HCT116 (cell line): ENCODE results near the gene MYBPH. TPM values are rescaled to one million over a fixed set of nuclear protein-coding genes. Genes with fewer than 3 reads are reported as not detected.

Experiments used
- ATAC-seq: fragments of 200-7000 bp; cut with Tn5 transposase; 2 replicates; pipeline ENCODE4 v1.9.1; 2020; ENCODE audit warnings: mild to moderate bottlenecking, moderate library complexity
- BruUV-seq: library from RNA; stranded (reverse); fragments of 400-500 nt; replicated peaks from 2 replicates; lab custom pipeline; 2021; lab: Mats Ljungman, UMichigan
- CTCF ChIA-PET: fragments of 300-600 bp; sonication (Branson Sonifier 250); formaldehyde crosslinking; loops from one replicate; lab custom pipeline; 2021; ENCODE audit warnings: antibody characterized with exemption; lab: Charles Lee
- POLR2A ChIA-PET: fragments of 300-600, 350-600 bp; sonication (Branson Sonifier 250); formaldehyde crosslinking; loops from one replicate; lab custom pipeline; 2021; ENCODE audit warnings: antibody characterized with exemption; lab: Charles Lee
- RAD21 ChIA-PET, 2 experiments: fragments of 300-600 bp; sonication (Branson Sonifier 250); formaldehyde crosslinking; loops; one replicate each; lab custom pipeline; 2023; ENCODE audit warnings: low total read pairs in 2 of 2; ENCODE audit not compliant: uncharacterized antibody in 2 of 2, unreplicated experiment in 2 of 2, low non-redundant PET in 1 of 2; lab: Charles Lee
- DNase-seq: peaks from one replicate; pipeline ENCODE4 v3.0.0-alpha.2; 2010; ENCODE audit warnings: low read depth, low spot score
- H2AFZ ChIP-seq: fragments of 200-600 bp; shearing (Covaris generic), sonication (generic); 2 replicates; pipeline ENCODE4 v1.6.1; 2017; ENCODE audit warnings: low read depth, mixed run types, mixed read lengths, antibody characterized with exemption, low read length; ENCODE audit not compliant: poor library complexity, severe bottlenecking
- H3K27ac ChIP-seq: 2 replicates; pipeline ENCODE4 v1.5.1; 2012; ENCODE audit warnings: low read depth, low read length
- H3K27me3 ChIP-seq: fragments of 200-600 bp; sonication (generic); 2 replicates; pipeline ENCODE4 v1.6.1; 2016; ENCODE audit warnings: mixed run types, low read length, mixed read lengths; ENCODE audit not compliant: insufficient read depth
- H3K36me3 ChIP-seq, 2 experiments: fragments of 200-500 bp in 1 of 2; fragments of 200-600 bp in 1 of 2; sonication (Bioruptor generic) in 1 of 2; sonication (generic) in 1 of 2; 2 replicates each; pipeline versions ENCODE4 v1.5.1 to v1.6.1; 2014 to 2016; ENCODE audit warnings: low read length in 2 of 2, inconsistent platforms in 1 of 2, mixed read lengths in 1 of 2, mixed run types in 1 of 2; ENCODE audit not compliant: insufficient read depth in 2 of 2, control insufficient read depth in 1 of 2
- H3K4me1 ChIP-seq, 2 experiments: fragments of 200-600 bp in 1 of 2; sonication (generic) in 1 of 2; 2 replicates each; pipeline versions ENCODE4 v1.5.1 to v1.6.1; 2012 to 2017; ENCODE audit warnings: low read length in 2 of 2, inconsistent platforms in 1 of 2, mild to moderate bottlenecking in 1 of 2, mixed read lengths in 1 of 2, mixed run types in 1 of 2, moderate library complexity in 1 of 2; ENCODE audit not compliant: insufficient read depth in 2 of 2, control insufficient read depth in 1 of 2
- H3K4me2 ChIP-seq: fragments of 200-600 bp; sonication (generic); 2 replicates; pipeline ENCODE4 v1.6.1; 2017; ENCODE audit warnings: mixed run types, low read length, mixed read lengths
- H3K4me3 ChIP-seq, 2 experiments: fragments of 200-600 bp in 1 of 2; sonication (generic) in 1 of 2; replicated peaks in 1 of 2; 2 replicates each; pipeline ENCODE4 v1.5.1; 2011 to 2016; ENCODE audit warnings: low read length in 2 of 2, control low read depth in 1 of 2, low read depth in 1 of 2, mild to moderate bottlenecking in 1 of 2, mixed read lengths in 1 of 2, mixed run types in 1 of 2
- H3K79me2 ChIP-seq: fragments of 200-600 bp; sonication (generic); 2 replicates; pipeline ENCODE4 v1.6.1; 2017; ENCODE audit warnings: mild to moderate bottlenecking, mixed run types, low read length, moderate library complexity, mixed read lengths; ENCODE audit not compliant: insufficient read depth
- H3K9ac ChIP-seq: fragments of 200-600 bp; sonication (generic); 2 replicates; pipeline ENCODE4 v1.6.1; 2016; ENCODE audit warnings: low read length, mixed read lengths
- H3K9me2 ChIP-seq: fragments of 200-600 bp; sonication (generic), shearing (Covaris generic); 2 replicates; pipeline ENCODE4 v1.6.1; 2017; ENCODE audit warnings: mixed run types, mild to moderate bottlenecking, moderate library complexity; ENCODE audit not compliant: insufficient read depth
- H3K9me3 ChIP-seq, 2 experiments: fragments of 200-500 bp in 1 of 2; fragments of 200-600 bp in 1 of 2; sonication (Bioruptor generic) in 1 of 2; sonication (generic) in 1 of 2; 2 replicates each; pipeline ENCODE4 v1.6.1; 2014 to 2017; ENCODE audit warnings: low read length in 2 of 2, mixed read lengths in 2 of 2, inconsistent platforms in 1 of 2, low read depth in 1 of 2, mild to moderate bottlenecking in 1 of 2, mixed run types in 1 of 2, moderate library complexity in 1 of 2; ENCODE audit not compliant: control insufficient read depth in 1 of 2, insufficient read depth in 1 of 2
- H4K20me1 ChIP-seq: fragments of 200-600 bp; sonication (generic), shearing (Covaris generic); 2 replicates; pipeline ENCODE4 v1.6.1; 2017; ENCODE audit warnings: mixed run types, mild to moderate bottlenecking, moderate library complexity; ENCODE audit not compliant: insufficient read depth
- CEBPB ChIP-seq: IDR thresholded peaks from 2 replicates; pipeline ENCODE4 v1.6.1; 2012; ENCODE audit warnings: low read depth
- EGR1 ChIP-seq: IDR thresholded peaks from 2 replicates; pipeline ENCODE4 v1.6.1; 2012; ENCODE audit warnings: low read depth
- FOSL1 ChIP-seq: IDR thresholded peaks from 2 replicates; pipeline ENCODE4 v1.6.1; 2012; ENCODE audit warnings: low read depth
- JUND ChIP-seq: IDR thresholded peaks from 2 replicates; pipeline ENCODE4 v1.6.1; 2012
- POLR2A ChIP-seq: IDR thresholded peaks from 2 replicates; pipeline ENCODE4 v1.7.0; 2011; ENCODE audit warnings: borderline replicate concordance; ENCODE audit not compliant: insufficient read depth, insufficient read length; ENCODE audit errors: extremely low read depth
- POLR2AphosphoS5 ChIP-seq: IDR thresholded peaks from 2 replicates; pipeline ENCODE4 v1.6.1; 2011; ENCODE audit warnings: mild to moderate bottlenecking, low read depth, low read length, moderate library complexity
- SP1 ChIP-seq: IDR thresholded peaks from 2 replicates; pipeline ENCODE4 v1.6.1; 2012; ENCODE audit warnings: low read depth
- SRF ChIP-seq: IDR thresholded peaks from 2 replicates; pipeline ENCODE4 v1.6.1; 2012; ENCODE audit warnings: low read depth
- TCF7L2 ChIP-seq: IDR thresholded peaks from 2 replicates; pipeline ENCODE4 v1.7.0; 2011; ENCODE audit warnings: borderline replicate concordance, inconsistent platforms; ENCODE audit not compliant: insufficient read depth, insufficient read length; ENCODE audit errors: extremely low read depth
- intact Hi-C: fragments of 100-400 bp; cut with micrococcal nuclease; formaldehyde crosslinking; loops from 2 replicates; pipeline ENCODE4 v1.10.0; 2022
- total RNA-seq: library from RNA; stranded (reverse); gene quantifications from one replicate; pipeline ENCODE4 v1.2.1, GENCODE V29; 2021; ENCODE audit not compliant: unreplicated experiment
- TF ChIP-seq, protein P1 (sequence below): IDR thresholded peaks from 2 replicates; pipeline ENCODE4 v1.6.1; 2011; ENCODE audit warnings: mild to moderate bottlenecking, low read length, moderate library complexity; ENCODE audit not compliant: insufficient replicate concordance; ENCODE audit errors: extremely low read depth
- TF ChIP-seq, protein P2 (sequence below): IDR thresholded peaks from 2 replicates; pipeline ENCODE4 v1.6.1; 2012
- TF ChIP-seq, protein P3 (sequence below): IDR thresholded peaks from 2 replicates; pipeline ENCODE4 v1.6.1; 2012; ENCODE audit warnings: low read depth

The MYBPH gene
- total RNA-seq, 1 experiment from 2014 or later, result 0.22 TPM

DNA sequence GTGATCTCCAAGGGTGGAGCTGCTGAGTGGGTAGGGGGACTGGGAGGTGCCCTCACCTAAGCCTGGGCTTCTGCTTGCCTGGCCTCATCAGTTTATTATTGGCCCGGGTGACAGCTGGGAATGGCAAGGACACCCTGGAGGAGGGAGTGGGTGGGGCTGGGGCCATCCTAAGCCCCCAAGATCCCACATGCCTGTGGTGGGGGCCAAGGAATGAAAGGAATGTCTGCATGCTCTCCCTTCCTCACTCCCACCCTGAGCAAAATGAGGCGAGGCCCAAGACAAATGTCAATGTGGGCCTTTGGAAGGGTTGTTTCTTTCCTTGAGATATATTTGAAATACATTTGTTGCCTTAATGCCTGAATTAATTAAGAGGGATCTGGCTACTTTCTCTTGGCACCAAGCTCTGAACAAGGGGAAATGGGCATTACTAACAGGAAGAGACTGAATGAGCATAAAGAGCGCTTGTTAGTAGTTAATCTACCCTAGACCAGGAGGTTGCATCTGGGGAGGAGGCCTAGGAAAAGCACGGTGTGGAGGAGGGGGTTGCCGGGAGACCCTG is 30.6 kb upstream of the MYBPH start:
- BruUV-seq, result no TSS peak
- no peaks in the 10 kb centered on the region for H3K4me1 ChIP-seq
- CTCF ChIA-PET, result interaction anchor here (0.5 kb wide), 1 partner anchor 74 kb away, joined by 3 read pairs; no protein-coding TSS in a partner anchor
- H3K9me3 ChIP-seq, result no peaks in the 10 kb centered on the region
- H3K36me3 ChIP-seq, result no peaks in the 10 kb centered on the region
- no peaks in the 10 kb centered on the region for H4K20me1 ChIP-seq
- no peak for TF ChIP-seq TCF7L2
- TF ChIP-seq SRF, result no peak
- TF ChIP-seq, protein P1, sequence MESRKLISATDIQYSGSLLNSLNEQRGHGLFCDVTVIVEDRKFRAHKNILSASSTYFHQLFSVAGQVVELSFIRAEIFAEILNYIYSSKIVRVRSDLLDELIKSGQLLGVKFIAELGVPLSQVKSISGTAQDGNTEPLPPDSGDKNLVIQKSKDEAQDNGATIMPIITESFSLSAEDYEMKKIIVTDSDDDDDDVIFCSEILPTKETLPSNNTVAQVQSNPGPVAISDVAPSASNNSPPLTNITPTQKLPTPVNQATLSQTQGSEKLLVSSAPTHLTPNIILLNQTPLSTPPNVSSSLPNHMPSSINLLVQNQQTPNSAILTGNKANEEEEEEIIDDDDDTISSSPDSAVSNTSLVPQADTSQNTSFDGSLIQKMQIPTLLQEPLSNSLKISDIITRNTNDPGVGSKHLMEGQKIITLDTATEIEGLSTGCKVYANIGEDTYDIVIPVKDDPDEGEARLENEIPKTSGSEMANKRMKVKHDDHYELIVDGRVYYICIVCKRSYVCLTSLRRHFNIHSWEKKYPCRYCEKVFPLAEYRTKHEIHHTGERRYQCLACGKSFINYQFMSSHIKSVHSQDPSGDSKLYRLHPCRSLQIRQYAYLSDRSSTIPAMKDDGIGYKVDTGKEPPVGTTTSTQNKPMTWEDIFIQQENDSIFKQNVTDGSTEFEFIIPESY, result no peak
- no peak for TF ChIP-seq POLR2AphosphoS5
- TF ChIP-seq SP1, result no peak
- TF ChIP-seq, protein P2, sequence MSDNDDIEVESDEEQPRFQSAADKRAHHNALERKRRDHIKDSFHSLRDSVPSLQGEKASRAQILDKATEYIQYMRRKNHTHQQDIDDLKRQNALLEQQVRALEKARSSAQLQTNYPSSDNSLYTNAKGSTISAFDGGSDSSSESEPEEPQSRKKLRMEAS, result no peak
- H3K79me2 ChIP-seq, result no peaks in the 10 kb centered on the region
- POLR2A ChIA-PET, result no interaction called here
- intact Hi-C loops, result no loop called here
- no peaks in the 10 kb centered on the region for H3K9me2 ChIP-seq
- no peak overlapping the region for H2AFZ ChIP-seq
- RAD21 ChIA-PET, result no interaction called here
- no peaks in the 10 kb centered on the region for H3K27me3 ChIP-seq
- H3K27ac ChIP-seq, result no peak overlapping the region
- H3K4me3 ChIP-seq, result no peak overlapping the region
- no peak for DNase-seq
- no peak for ATAC-seq
- H3K9ac ChIP-seq, result no peak overlapping the region
- no peak overlapping the region for H3K4me2 ChIP-seq

DNA sequence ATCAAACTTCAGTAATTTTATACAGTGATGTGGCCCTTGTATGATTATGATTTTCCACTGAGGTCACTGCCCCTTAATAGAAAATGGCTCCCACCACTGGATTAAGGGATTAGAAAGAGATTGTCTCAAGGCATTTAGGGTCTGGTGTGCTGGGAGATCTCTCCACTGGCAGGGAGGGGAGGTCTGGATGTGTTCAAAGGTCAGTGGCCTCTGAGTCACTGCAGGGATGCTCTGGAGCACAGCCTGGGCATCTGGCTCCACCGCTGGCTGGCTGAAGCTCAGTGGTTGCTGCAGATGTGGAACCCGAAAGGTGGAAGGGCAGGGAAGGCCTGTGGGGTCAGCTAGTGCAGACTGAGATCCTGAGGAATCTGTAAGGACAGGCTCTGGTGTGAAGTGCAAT is 29.1 kb upstream of the MYBPH start:
- CTCF ChIA-PET, result no interaction called here
- ATAC-seq, result no peak
- Histone ChIP-seq H3K4me1 (no peaks in the 10 kb centered on the region), H3K4me2 (no peak overlapping the region), H3K4me3 (no peak overlapping the region), H3K9me2 (no peaks in the 10 kb centered on the region), H3K36me3 (no peaks in the 10 kb centered on the region), H4K20me1 (no peaks in the 10 kb centered on the region), H2AFZ (no peak overlapping the region), H3K9ac (no peak overlapping the region), H3K9me3 (no peaks in the 10 kb centered on the region), H3K79me2 (no peaks in the 10 kb centered on the region), H3K27me3 (no peaks in the 10 kb centered on the region), H3K27ac (no peak overlapping the region)
- no peak for DNase-seq
- BruUV-seq, result no TSS peak
- intact Hi-C loops, result no loop called here
- POLR2A ChIA-PET, result no interaction called here
- RAD21 ChIA-PET, result no interaction called here
- TF ChIP-seq CEBPB, result no peak
- TF ChIP-seq POLR2A, result no peak
- TF ChIP-seq JUND, result no peak
- no peak for TF ChIP-seq FOSL1
- TF ChIP-seq, protein P3, sequence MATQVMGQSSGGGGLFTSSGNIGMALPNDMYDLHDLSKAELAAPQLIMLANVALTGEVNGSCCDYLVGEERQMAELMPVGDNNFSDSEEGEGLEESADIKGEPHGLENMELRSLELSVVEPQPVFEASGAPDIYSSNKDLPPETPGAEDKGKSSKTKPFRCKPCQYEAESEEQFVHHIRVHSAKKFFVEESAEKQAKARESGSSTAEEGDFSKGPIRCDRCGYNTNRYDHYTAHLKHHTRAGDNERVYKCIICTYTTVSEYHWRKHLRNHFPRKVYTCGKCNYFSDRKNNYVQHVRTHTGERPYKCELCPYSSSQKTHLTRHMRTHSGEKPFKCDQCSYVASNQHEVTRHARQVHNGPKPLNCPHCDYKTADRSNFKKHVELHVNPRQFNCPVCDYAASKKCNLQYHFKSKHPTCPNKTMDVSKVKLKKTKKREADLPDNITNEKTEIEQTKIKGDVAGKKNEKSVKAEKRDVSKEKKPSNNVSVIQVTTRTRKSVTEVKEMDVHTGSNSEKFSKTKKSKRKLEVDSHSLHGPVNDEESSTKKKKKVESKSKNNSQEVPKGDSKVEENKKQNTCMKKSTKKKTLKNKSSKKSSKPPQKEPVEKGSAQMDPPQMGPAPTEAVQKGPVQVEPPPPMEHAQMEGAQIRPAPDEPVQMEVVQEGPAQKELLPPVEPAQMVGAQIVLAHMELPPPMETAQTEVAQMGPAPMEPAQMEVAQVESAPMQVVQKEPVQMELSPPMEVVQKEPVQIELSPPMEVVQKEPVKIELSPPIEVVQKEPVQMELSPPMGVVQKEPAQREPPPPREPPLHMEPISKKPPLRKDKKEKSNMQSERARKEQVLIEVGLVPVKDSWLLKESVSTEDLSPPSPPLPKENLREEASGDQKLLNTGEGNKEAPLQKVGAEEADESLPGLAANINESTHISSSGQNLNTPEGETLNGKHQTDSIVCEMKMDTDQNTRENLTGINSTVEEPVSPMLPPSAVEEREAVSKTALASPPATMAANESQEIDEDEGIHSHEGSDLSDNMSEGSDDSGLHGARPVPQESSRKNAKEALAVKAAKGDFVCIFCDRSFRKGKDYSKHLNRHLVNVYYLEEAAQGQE, result no peak
- TF ChIP-seq, protein P1, result no peak
- TF ChIP-seq EGR1, result no peak
